Measurements from ENCODE around the gene ENTPD3. TPM values are rescaled to one million over a fixed set of nuclear protein-coding genes. Genes with fewer than 3 reads are reported as not detected.

ENTPD3 gene
- polyA plus RNA-seq, 3 donors = not detected

- Histone ChIP-seq H3K27ac (ENCODE audit: low read depth in 1 of 2, low read length in 2 of 2) (peak overlapping the region; percentile 79 to 94), H3K4me3 (replicated peaks in 1 of 3; ENCODE audit: low read depth in 2 of 3, low read length in 3 of 3) (peak overlapping the region; percentile 75 to 94 (median 82)), H3K27me3 (ENCODE audit: control insufficient read depth in 2 of 2, insufficient read depth in 2 of 2, low read length in 2 of 2) (no peaks in the 10 kb centered on the region), H3K4me1 (ENCODE audit: control insufficient read depth in 1 of 2, insufficient read depth in 2 of 2, low read length in 2 of 2) (peaks cover 23 to 32% of the 10 kb centered on the region in 2 donors), H3K9ac (ENCODE audit: insufficient read depth, low read length, poor library complexity, severe bottlenecking) (peak overlapping the region; percentile 80), H2AFZ (ENCODE audit: insufficient read depth, low read depth, low read length, poor library complexity, severe bottlenecking) (peak overlapping the region; percentile 95), H3K79me2 (ENCODE audit: insufficient read depth, low read length) (peaks cover 6% of the 10 kb centered on the region), H3K9me3 (replicated peaks in 1 of 2; ENCODE audit: control insufficient read depth in 1 of 2, insufficient read depth in 1 of 2, low read length in 2 of 2) (no peaks in the 10 kb centered on the region), H4K20me1 (ENCODE audit: insufficient read depth, low read length) (no peaks in the 10 kb centered on the region), H3K36me3 (replicated peaks in 1 of 2; ENCODE audit: control insufficient read depth in 1 of 2, insufficient read depth in 2 of 2, low read length in 2 of 2) (no peaks in the 10 kb centered on the region), H3K4me2 (replicated peaks; ENCODE audit: extremely low read depth, low read length, poor library complexity, severe bottlenecking) (peak overlapping the region; percentile 80)
- no peak for DNase-seq
- H3K4me1 Mint-ChIP-seq = peaks cover 19% of the 10 kb centered on the region
- no peak for TF ChIP-seq CTCF (IDR thresholded peaks at IDR 0.05)
- H3K4me3 Mint-ChIP-seq = peak overlapping the region; percentile 87 to 93
- H3K27me3 Mint-ChIP-seq (ENCODE audit: low read depth in 3 of 3) = no peaks in the 10 kb centered on the region
- no peaks in the 10 kb centered on the region for H3K9me3 Mint-ChIP-seq
- intact Hi-C loops (cut with micrococcal nuclease) = loop anchor here (5.0 to 10.0 kb wide), 4 partner anchors 138 to 1512 kb away; partner anchors contain the start of genes CTNNB1 (in 1 of the 2), EIF1B (in 1 of the 2) and ULK4 (in 1 of the 2)
- peaks cover 7 to 11% of the 10 kb centered on the region in 2 donors for H3K36me3 Mint-ChIP-seq
- peak overlapping the region; percentile 95 to 99 (median 98) for H3K27ac Mint-ChIP-seq
- WGBS (ENCODE audit: insufficient coverage) = 1% methylated on average over 7 of the region's 7 CpGs
Measured at GRCh38 chr3:40452562-40452875, 65.5 kb downstream of the ENTPD3 start.

GRCh38 chr3:40452876-40453730 is 66.1 kb downstream of the ENTPD3 start:
- Histone ChIP-seq H2AFZ (ENCODE audit: insufficient read depth, low read depth, low read length, poor library complexity, severe bottlenecking) (peak overlapping the region; percentile 95), H3K4me3 (replicated peaks in 1 of 3; ENCODE audit: low read depth in 2 of 3, low read length in 3 of 3) (peak overlapping the region; percentile 75 to 94 (median 82)), H3K27ac (ENCODE audit: low read depth in 1 of 2, low read length in 2 of 2) (peak overlapping the region; percentile 79 to 94), H3K36me3 (replicated peaks in 1 of 2; ENCODE audit: control insufficient read depth in 1 of 2, insufficient read depth in 2 of 2, low read length in 2 of 2) (peaks cover 0 to under 1% of the 10 kb centered on the region in 2 donors), H3K79me2 (ENCODE audit: insufficient read depth, low read length) (peaks cover 11% of the 10 kb centered on the region), H3K9me3 (replicated peaks in 1 of 2; ENCODE audit: control insufficient read depth in 1 of 2, insufficient read depth in 1 of 2, low read length in 2 of 2) (no peaks in the 10 kb centered on the region), H4K20me1 (ENCODE audit: insufficient read depth, low read length) (peaks cover 2% of the 10 kb centered on the region), H3K4me2 (replicated peaks; ENCODE audit: extremely low read depth, low read length, poor library complexity, severe bottlenecking) (peak overlapping the region; percentile 80), H3K4me1 (ENCODE audit: control insufficient read depth in 1 of 2, insufficient read depth in 2 of 2, low read length in 2 of 2) (peaks cover 29 to 38% of the 10 kb centered on the region in 2 donors), H3K27me3 (ENCODE audit: control insufficient read depth in 2 of 2, insufficient read depth in 2 of 2, low read length in 2 of 2) (no peaks in the 10 kb centered on the region), H3K9ac (ENCODE audit: insufficient read depth, low read length, poor library complexity, severe bottlenecking) (peak overlapping the region; percentile 80)
- peaks cover 8 to 12% of the 10 kb centered on the region in 2 donors for H3K36me3 Mint-ChIP-seq
- H3K27ac Mint-ChIP-seq = peak overlapping the region; percentile 95 to 99 (median 98)
- no peak for TF ChIP-seq CTCF (IDR thresholded peaks at IDR 0.05)
- WGBS (ENCODE audit: insufficient coverage) = under 1% methylated on average over 41 of the region's 41 CpGs
- H3K27me3 Mint-ChIP-seq (ENCODE audit: low read depth in 3 of 3) = no peaks in the 10 kb centered on the region
- no peaks in the 10 kb centered on the region for H3K9me3 Mint-ChIP-seq
- H3K4me3 Mint-ChIP-seq = peak overlapping the region; percentile 87 to 93
- H3K4me1 Mint-ChIP-seq = peaks cover 24% of the 10 kb centered on the region
- intact Hi-C loops (cut with micrococcal nuclease) = loop anchor here (5.0 to 10.0 kb wide), 4 partner anchors 138 to 1512 kb away; partner anchors contain the start of genes CTNNB1 (in 1 of the 2), EIF1B (in 1 of the 2) and ULK4 (in 1 of the 2)
- peak; percentile 98 to 99 (median 99) for DNase-seq

All from CD14-positive monocyte (primary cell).